ENCODE data around the gene CYBRD1. TPM values are rescaled to one million over a fixed set of nuclear protein-coding genes. Genes with fewer than 3 reads are reported as not detected.

CYBRD1 gene
- polyA plus RNA-seq, 1 experiment: 157 TPM

DNA sequence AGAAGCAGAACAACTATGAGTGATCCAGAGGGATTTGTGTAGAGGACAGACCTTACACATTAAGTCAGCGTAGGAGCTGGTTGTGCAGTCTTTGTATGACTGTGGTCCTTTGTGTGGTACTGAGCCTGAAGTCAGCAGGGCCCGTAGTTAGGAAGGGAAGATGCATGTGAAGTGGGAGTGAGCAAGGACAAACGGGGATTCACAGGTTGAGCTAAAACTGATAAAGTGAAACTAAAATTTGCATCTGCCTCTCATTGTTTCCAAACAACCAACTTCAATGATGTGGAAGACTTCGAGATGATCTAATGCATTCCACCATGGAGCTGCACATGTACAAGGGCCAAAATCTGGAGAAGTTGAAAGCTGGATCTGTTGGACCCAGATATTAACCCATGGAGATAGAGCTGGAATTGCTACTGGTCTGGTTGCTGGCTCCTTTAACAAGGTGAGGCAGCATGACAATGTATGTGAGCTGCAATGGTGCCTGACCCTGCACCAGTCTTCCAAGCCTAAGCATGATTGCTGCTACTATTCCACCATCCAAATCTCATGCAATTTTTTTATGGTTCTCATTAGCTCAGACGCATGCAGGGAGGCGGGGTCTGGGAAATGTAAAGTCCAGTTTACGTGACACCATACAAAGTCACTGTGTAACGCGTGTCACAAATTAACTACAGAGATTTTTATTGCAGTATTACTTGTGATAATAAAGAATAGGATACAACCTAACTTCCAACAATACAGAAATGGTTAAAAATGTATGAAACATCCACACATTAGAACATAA is 12.1 kb upstream of the CYBRD1 start:
- ChIA-PET CTCF (no interaction called here), POLR2A (no interaction called here)
- TF ChIP-seq, protein P1, sequence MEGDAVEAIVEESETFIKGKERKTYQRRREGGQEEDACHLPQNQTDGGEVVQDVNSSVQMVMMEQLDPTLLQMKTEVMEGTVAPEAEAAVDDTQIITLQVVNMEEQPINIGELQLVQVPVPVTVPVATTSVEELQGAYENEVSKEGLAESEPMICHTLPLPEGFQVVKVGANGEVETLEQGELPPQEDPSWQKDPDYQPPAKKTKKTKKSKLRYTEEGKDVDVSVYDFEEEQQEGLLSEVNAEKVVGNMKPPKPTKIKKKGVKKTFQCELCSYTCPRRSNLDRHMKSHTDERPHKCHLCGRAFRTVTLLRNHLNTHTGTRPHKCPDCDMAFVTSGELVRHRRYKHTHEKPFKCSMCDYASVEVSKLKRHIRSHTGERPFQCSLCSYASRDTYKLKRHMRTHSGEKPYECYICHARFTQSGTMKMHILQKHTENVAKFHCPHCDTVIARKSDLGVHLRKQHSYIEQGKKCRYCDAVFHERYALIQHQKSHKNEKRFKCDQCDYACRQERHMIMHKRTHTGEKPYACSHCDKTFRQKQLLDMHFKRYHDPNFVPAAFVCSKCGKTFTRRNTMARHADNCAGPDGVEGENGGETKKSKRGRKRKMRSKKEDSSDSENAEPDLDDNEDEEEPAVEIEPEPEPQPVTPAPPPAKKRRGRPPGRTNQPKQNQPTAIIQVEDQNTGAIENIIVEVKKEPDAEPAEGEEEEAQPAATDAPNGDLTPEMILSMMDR (IDR thresholded peaks at IDR 0.05; ENCODE audit: low read depth, low read length): no peak
- H3K4me3 ChIP-seq (ENCODE audit: low read depth, low read length): no peak overlapping the region
- H3K9me3 ChIP-seq (ENCODE audit: control insufficient read depth, insufficient read depth, low read length): no peaks in the 10 kb centered on the region
- no peaks in the 10 kb centered on the region for H3K27me3 ChIP-seq (ENCODE audit: control insufficient read depth, insufficient read depth, low read length)
- DNase-seq (ENCODE audit: low read depth, low spot score): no peak
- no peak overlapping the region for H3K27ac ChIP-seq (ENCODE audit: low read depth, low read length)

DNA sequence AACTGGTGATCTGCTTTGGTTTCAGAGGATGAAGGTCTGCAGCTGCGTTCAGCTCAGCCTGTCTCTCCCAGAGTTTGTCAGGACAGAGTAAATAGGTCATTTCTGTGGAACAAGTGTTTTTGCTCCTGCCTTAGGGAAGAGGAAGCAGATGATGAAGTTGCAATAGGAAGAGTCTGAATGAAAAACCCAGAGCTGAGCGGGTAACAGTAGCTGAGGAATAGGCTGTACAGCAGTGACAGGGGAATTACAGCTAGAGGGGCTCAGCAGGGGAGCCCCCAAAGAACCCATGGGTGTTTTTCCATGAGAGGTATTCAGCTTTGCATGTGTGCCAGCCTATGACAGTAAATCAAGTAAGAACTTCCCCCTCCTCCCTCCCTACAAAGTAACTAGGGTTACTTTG is 10.3 kb upstream of the CYBRD1 start:
- Histone ChIP-seq H3K27ac (ENCODE audit: low read depth, low read length) (no peak overlapping the region), H3K4me3 (ENCODE audit: low read depth, low read length) (no peak overlapping the region), H3K27me3 (ENCODE audit: control insufficient read depth, insufficient read depth, low read length) (no peaks in the 10 kb centered on the region), H3K9me3 (ENCODE audit: control insufficient read depth, insufficient read depth, low read length) (no peaks in the 10 kb centered on the region)
- POLR2A ChIA-PET: no interaction called here
- CTCF ChIA-PET: no interaction called here
- no peak for DNase-seq (ENCODE audit: low read depth, low spot score)
- TF ChIP-seq, protein P1 (IDR thresholded peaks at IDR 0.05; ENCODE audit: low read depth, low read length): no peak

DNA sequence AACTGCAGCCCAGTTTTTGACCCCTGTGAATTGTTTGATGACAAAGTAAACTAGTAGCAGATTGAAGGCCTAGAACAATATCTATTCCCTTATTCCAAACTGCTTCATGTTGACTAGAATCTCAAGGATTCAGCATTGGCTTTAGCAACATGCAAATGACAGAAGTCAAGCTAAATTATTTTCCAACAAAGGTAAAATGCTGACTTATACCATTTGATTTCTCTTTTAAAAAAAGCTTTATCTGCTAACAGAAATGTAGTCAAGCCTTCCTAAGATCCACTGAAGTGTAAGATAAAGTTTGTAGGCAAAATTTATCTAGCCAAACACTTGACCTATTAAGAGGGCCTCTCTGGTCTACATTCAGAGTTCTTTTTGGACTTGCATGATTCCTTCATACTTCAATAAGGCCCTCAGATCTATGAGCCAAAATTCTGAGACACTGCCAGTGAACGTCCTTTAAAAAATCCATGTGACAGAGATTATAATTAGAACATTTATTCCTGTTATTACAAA is 9.5 kb upstream of the CYBRD1 start:
- DNase-seq (ENCODE audit: low read depth, low spot score): no peak
- ChIA-PET CTCF (no interaction called here), POLR2A (no interaction called here)
- Histone ChIP-seq H3K27me3 (ENCODE audit: control insufficient read depth, insufficient read depth, low read length) (no peaks in the 10 kb centered on the region), H3K27ac (ENCODE audit: low read depth, low read length) (no peak overlapping the region), H3K4me3 (ENCODE audit: low read depth, low read length) (no peak overlapping the region), H3K9me3 (ENCODE audit: control insufficient read depth, insufficient read depth, low read length) (no peaks in the 10 kb centered on the region)
- TF ChIP-seq, protein P1 (IDR thresholded peaks at IDR 0.05; ENCODE audit: low read depth, low read length): no peak

DNA sequence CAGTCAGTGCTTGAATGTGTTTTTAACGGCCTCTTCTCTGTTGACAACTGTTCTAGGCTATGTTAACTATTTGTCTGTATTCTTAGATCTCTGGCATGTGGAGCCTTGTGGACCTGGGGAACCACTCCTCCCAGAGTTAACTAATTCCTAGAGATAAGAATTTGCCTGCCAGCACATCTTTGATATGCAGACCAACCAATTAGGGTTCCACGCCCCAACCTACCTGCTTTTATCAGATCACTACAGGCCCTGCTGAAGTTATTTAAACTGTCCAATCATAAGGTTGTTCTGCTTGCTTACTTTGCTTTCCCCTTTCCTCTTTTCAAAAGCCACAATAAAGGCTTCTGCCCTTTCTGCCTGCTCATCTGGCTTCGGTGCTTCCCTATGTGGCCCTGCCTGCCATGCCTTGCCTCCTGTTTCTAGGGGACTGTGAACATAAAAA is 8.5 kb upstream of the CYBRD1 start:
- Histone ChIP-seq H3K27ac (ENCODE audit: low read depth, low read length) (no peak overlapping the region), H3K9me3 (ENCODE audit: control insufficient read depth, insufficient read depth, low read length) (no peaks in the 10 kb centered on the region), H3K4me3 (ENCODE audit: low read depth, low read length) (no peak overlapping the region), H3K27me3 (ENCODE audit: control insufficient read depth, insufficient read depth, low read length) (no peaks in the 10 kb centered on the region)
- ChIA-PET CTCF (no interaction called here), POLR2A (no interaction called here)
- no peak for DNase-seq (ENCODE audit: low read depth, low spot score)
- TF ChIP-seq, protein P1 (IDR thresholded peaks at IDR 0.05; ENCODE audit: low read depth, low read length): no peak

DNA sequence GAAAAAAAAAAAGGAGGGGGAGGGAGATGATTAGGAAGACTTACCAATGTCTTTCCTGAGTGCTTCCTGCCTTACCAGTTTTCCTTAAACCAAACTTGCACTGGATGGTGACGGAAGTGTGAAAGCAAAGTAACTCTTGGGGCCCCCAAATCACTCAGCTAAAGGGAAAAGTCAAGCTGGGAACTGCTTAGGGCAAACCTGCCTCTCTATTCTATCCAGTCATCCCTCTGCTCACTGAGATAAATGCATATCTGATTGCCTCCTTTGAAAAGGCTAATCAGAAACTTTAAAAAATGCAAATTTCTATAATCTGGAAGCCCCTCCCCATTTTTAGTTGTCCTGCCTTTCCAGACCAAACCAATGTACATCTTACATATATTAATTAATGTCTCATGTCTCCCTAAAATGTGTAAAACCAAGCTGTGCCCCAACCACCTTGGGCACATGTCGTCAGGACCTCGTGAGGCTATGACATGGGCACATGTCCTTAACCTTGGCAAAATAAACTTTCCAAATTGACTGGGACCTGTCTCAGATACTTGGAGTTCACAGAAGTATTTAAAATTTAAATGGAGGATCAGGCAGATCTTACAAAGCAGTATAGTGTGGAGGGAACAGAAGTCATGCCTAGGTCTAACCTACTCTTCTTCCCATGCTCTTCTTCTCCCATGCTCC is 7.2 kb upstream of the CYBRD1 start:
- no peaks in the 10 kb centered on the region for H3K27me3 ChIP-seq (ENCODE audit: control insufficient read depth, insufficient read depth, low read length)
- no peak overlapping the region for H3K4me3 ChIP-seq (ENCODE audit: low read depth, low read length)
- ChIA-PET POLR2A (no interaction called here), CTCF (no interaction called here)
- no peaks in the 10 kb centered on the region for H3K9me3 ChIP-seq (ENCODE audit: control insufficient read depth, insufficient read depth, low read length)
- DNase-seq (ENCODE audit: low read depth, low spot score): no peak
- TF ChIP-seq, protein P1 (IDR thresholded peaks at IDR 0.05; ENCODE audit: low read depth, low read length): no peak
- no peak overlapping the region for H3K27ac ChIP-seq (ENCODE audit: low read depth, low read length)

Measured in AG04450 (cell line).